ENCODE data around the gene MGAT4C. TPM values are rescaled to one million over a fixed set of nuclear protein-coding genes. Genes with fewer than 3 reads are reported as not detected.

Gene MGAT4C
- total RNA-seq, 2 donors from 2014 or later: not detected

DNA sequence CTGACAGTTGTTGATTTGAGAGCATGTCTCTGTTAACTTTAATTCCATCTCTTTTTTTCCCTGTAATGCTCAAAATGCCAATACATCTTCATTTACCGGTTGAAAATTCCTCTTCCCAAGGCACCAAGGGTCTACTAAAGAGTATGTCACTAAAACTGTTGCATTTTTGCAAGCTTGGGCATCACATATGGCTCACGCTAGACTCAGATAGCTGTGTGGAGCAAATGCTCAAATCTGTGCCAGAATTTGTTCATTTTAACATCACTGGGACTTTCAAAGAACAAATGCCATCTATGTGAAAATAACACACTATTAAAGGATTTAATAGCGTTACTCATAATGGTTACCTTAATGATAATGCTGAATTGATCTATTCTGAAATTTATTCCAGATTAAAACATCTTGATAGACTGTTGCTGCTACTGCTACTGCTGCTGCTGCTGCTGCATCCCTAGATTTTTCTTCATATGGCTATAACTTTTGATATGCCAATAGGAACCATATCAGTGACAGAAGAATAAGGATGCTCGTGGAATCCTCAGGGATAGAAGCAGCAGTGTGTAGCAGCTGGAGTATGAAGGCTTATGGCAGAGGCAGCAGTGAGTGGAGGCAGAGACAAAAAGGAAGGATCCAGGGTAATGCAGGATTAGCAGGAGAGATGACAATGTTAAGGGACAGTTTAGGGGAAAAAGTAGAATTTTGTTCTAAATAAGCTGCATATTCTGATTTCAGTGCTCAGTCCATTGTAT, 57.3 kb downstream of the MGAT4C start:
- H3K4me3 Mint-ChIP-seq: no peak overlapping the region
- H3K4me1 Mint-ChIP-seq: no peaks in the 10 kb centered on the region
- ATAC-seq (no peak), DNase-seq (no peak)
- H3K27ac Mint-ChIP-seq: no peak overlapping the region
- no peaks in the 10 kb centered on the region for H3K9me3 ChIP-seq (ENCODE audit: control insufficient read depth, low read length, poor library complexity, severe bottlenecking)
- no peaks in the 10 kb centered on the region for H3K36me3 Mint-ChIP-seq (ENCODE audit: low read depth)
- H3K27me3 Mint-ChIP-seq: no peaks in the 10 kb centered on the region

DNA sequence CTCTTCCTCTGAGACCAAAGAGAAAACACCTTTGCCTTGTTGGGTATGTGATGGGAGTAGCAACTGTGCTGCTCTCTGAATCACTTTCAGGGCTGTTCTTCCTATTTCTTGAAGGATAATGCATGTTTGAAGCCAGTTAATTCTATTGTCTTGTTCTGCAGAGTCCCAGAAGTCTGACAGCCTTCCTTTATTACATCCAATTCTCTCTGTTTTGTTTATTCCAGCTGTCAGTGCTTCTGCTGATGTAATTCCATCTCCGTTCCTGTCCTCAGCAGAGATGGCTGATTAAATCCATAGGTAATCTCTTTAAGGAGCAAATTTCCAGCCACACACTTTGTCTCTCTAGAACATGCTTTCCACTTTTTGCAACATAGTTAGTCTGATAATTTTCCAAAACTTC, 59.7 kb downstream of the MGAT4C start:
- Mint-ChIP-seq H3K27me3 (no peaks in the 10 kb centered on the region), H3K27ac (no peak overlapping the region), H3K4me1 (no peaks in the 10 kb centered on the region), H3K36me3 (ENCODE audit: low read depth) (no peaks in the 10 kb centered on the region), H3K4me3 (no peak overlapping the region)
- no peaks in the 10 kb centered on the region for H3K9me3 ChIP-seq (ENCODE audit: control insufficient read depth, low read length, poor library complexity, severe bottlenecking)
- DNase-seq: no peak
- ATAC-seq: no peak

DNA sequence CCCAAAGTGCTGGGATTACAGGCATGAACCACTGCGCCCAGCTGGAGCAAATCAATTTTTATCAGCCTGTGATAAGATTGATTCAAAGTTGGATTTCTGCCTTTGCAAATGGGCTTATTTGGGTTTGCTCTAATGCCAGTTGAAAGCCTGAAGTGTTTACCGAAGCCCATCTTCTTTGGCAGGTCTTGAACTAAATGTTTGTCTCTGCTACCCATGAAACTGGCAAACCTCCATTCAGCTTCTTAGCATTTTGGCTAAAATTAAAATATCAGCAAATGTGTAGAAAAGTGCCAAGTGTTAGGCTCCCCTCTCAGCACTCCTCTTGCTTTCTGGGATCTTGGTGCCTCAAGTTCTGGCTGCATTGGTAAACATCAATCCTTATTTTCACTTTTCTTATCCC, 61.5 kb downstream of the MGAT4C start:
- DNase-seq (no peak), ATAC-seq (no peak)
- H3K27me3 Mint-ChIP-seq: no peaks in the 10 kb centered on the region
- H3K9me3 ChIP-seq (ENCODE audit: control insufficient read depth, low read length, poor library complexity, severe bottlenecking): no peaks in the 10 kb centered on the region
- no peak overlapping the region for H3K4me3 Mint-ChIP-seq
- no peaks in the 10 kb centered on the region for H3K36me3 Mint-ChIP-seq (ENCODE audit: low read depth)
- no peaks in the 10 kb centered on the region for H3K4me1 Mint-ChIP-seq
- no peak overlapping the region for H3K27ac Mint-ChIP-seq

DNA sequence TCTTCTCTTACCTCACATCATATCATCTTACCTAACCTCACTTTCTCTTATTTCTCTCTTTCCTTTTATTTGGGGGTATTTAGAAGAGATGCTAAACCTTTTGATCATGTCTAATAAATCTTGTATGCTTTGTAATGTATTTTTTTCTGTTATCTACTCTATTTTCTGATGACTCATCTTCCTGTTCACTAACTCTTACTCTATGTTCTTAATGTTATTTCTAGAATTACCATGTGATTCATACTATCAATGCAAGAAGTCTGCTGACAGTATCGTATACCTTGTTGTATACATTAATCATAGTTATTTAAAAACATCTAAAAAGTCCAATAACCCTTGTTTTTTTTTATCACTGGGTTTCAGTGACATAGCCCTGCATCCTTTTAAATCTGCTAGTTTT, 62.3 kb downstream of the MGAT4C start:
- Mint-ChIP-seq H3K4me1 (no peaks in the 10 kb centered on the region), H3K4me3 (no peak overlapping the region), H3K36me3 (ENCODE audit: low read depth) (no peaks in the 10 kb centered on the region), H3K27ac (no peak overlapping the region), H3K27me3 (no peaks in the 10 kb centered on the region)
- ATAC-seq: no peak
- DNase-seq: no peak
- H3K9me3 ChIP-seq (ENCODE audit: control insufficient read depth, low read length, poor library complexity, severe bottlenecking): no peaks in the 10 kb centered on the region

DNA sequence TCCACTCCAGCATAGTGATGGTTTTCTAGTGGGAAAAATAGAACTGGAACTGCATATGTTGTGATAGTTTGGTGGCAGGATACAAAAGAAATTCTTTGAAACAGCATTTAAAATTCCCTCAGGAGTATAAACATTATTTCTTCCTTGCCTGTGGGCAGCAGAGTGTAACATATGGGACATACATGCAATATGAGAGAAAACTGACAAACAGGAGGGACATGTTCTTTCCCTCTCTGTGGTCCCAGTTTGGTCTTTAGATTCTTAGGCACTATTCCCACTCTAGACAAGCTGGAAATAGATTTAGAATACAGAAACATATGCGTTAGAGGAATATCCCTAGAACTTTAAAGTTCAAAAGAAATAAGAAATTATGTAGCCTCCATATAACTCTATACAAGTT, 68.0 kb downstream of the MGAT4C start:
- no peak overlapping the region for H3K4me3 Mint-ChIP-seq
- H3K27me3 Mint-ChIP-seq: no peaks in the 10 kb centered on the region
- no peaks in the 10 kb centered on the region for H3K4me1 Mint-ChIP-seq
- DNase-seq (no peak), ATAC-seq (no peak)
- no peaks in the 10 kb centered on the region for H3K9me3 ChIP-seq (ENCODE audit: control insufficient read depth, low read length, poor library complexity, severe bottlenecking)
- H3K27ac Mint-ChIP-seq: no peak overlapping the region
- no peaks in the 10 kb centered on the region for H3K36me3 Mint-ChIP-seq (ENCODE audit: low read depth)

DNA sequence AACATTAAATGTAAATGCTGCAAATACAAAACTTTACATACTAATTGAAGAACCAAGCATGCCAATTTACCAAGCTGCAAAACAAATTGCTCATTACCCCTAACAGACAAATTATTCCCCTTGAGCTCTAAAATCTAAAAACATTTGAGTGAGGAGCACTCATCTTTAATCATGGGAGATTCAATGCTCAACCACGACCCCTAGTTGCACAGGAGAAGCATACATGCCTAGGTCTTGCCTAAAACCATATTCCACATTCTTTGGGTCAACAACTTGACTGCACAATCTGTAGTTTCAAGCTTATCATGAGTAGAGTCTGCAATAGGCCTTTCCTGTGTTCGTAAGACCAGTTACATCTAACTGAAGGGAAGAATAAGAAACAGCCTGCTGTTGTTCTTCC, 69.7 kb downstream of the MGAT4C start:
- ATAC-seq (no peak), DNase-seq (no peak)
- H3K4me1 Mint-ChIP-seq: no peaks in the 10 kb centered on the region
- no peaks in the 10 kb centered on the region for H3K27me3 Mint-ChIP-seq
- no peaks in the 10 kb centered on the region for H3K9me3 ChIP-seq (ENCODE audit: control insufficient read depth, low read length, poor library complexity, severe bottlenecking)
- no peaks in the 10 kb centered on the region for H3K36me3 Mint-ChIP-seq (ENCODE audit: low read depth)
- no peak overlapping the region for H3K27ac Mint-ChIP-seq
- no peak overlapping the region for H3K4me3 Mint-ChIP-seq

DNA sequence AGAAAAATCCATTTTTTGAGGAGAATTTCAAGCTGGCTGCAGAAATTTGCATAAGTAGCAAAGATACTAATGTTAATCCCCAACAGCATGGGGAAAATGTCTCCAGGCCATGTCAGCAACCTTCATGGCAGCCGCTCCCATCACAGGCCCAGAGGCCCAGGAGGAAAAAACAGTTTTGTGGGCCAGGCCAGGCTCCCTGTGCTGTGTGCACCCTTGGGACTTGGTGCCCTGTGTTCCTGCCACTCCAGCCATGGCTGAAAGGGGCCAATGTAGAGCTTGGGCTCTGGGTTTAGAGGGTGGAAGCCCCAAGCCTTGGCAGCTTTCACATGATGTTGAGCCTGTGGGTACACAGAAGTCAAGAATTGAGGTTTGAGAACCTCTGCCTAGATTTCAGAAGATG, 76.3 kb downstream of the MGAT4C start:
- ATAC-seq: no peak
- DNase-seq: no peak
- Mint-ChIP-seq H3K4me1 (no peaks in the 10 kb centered on the region), H3K4me3 (no peak overlapping the region), H3K36me3 (ENCODE audit: low read depth) (no peaks in the 10 kb centered on the region), H3K27me3 (no peaks in the 10 kb centered on the region), H3K27ac (no peak overlapping the region)
- H3K9me3 ChIP-seq (ENCODE audit: control insufficient read depth, low read length, poor library complexity, severe bottlenecking): peaks cover 3% of the 10 kb centered on the region

DNA sequence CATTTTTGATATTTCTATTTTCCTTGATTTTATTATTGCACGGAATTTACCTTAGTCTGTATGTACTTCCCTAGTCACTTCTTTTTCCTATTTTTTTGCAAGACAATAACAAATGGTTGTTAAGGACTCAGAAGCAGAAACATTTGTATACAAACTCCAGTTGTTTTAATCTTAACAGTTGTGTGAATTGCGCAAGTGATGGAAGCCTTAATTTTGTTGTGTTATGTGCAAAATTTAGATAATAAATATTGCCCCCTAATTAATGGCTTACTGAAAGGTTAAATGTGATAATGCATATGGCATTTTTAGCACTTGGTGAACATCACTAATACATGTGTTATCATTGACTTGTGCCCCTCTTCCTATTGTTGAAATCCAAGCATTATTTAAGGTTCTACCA, 82.0 kb downstream of the MGAT4C start:
- ATAC-seq (no peak), DNase-seq (no peak)
- no peaks in the 10 kb centered on the region for H3K27me3 Mint-ChIP-seq
- H3K36me3 Mint-ChIP-seq (ENCODE audit: low read depth): no peaks in the 10 kb centered on the region
- H3K9me3 ChIP-seq (ENCODE audit: control insufficient read depth, low read length, poor library complexity, severe bottlenecking): peaks cover 3% of the 10 kb centered on the region
- no peak overlapping the region for H3K27ac Mint-ChIP-seq
- no peaks in the 10 kb centered on the region for H3K4me1 Mint-ChIP-seq
- no peak overlapping the region for H3K4me3 Mint-ChIP-seq

DNA sequence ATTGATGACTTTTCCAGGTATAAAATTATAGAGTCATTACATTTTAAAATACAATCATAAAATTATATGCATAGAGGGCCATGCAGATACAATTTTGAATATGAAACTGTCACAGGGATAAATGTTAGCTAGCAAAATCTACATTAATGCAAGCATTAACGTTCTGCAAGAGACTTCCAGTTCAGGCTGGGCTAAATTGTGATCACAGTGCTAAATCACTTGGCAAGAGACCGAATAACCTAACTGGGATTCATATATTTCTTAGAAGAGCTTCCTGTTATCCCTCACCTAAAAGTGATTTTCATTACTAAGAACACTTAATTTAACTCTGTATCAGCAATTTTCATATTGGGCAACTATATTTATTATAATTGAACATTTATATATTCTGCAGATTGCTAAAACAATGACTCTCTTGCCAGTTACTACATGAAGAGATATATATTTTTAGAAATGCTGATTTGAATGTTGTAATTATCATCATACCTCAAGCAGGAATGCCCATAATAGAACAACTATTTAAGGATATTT, 83.2 kb downstream of the MGAT4C start:
- DNase-seq: no peak
- H3K9me3 ChIP-seq (ENCODE audit: control insufficient read depth, low read length, poor library complexity, severe bottlenecking): peaks cover 3% of the 10 kb centered on the region
- Mint-ChIP-seq H3K27ac (no peak overlapping the region), H3K4me3 (no peak overlapping the region), H3K27me3 (no peaks in the 10 kb centered on the region), H3K4me1 (no peaks in the 10 kb centered on the region), H3K36me3 (ENCODE audit: low read depth) (no peaks in the 10 kb centered on the region)
- ATAC-seq: no peak

DNA sequence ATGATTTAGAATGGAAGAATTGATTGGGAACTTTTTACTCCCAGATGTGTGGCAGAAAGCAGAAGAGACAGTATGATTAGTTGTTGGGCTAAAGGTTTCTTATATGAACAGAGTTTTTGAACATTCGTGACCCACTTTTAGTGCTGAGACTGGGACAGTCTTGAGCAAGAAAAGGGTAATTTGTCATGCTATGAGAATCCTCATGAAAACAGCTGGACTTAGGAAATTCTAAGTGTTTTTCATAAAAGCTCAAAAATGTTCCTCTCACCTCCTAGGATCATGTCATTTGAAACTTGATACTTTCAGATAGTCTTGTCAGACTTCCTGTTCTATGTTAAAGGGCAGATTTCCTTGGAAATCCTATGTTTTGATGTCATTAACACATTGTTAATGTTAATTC, 86.1 kb downstream of the MGAT4C start:
- no peak overlapping the region for H3K27ac Mint-ChIP-seq
- ATAC-seq (no peak), DNase-seq (no peak)
- no peaks in the 10 kb centered on the region for H3K27me3 Mint-ChIP-seq
- no peaks in the 10 kb centered on the region for H3K36me3 Mint-ChIP-seq (ENCODE audit: low read depth)
- H3K4me1 Mint-ChIP-seq: no peaks in the 10 kb centered on the region
- no peak overlapping the region for H3K4me3 Mint-ChIP-seq
- H3K9me3 ChIP-seq (ENCODE audit: control insufficient read depth, low read length, poor library complexity, severe bottlenecking): no peaks in the 10 kb centered on the region

DNA sequence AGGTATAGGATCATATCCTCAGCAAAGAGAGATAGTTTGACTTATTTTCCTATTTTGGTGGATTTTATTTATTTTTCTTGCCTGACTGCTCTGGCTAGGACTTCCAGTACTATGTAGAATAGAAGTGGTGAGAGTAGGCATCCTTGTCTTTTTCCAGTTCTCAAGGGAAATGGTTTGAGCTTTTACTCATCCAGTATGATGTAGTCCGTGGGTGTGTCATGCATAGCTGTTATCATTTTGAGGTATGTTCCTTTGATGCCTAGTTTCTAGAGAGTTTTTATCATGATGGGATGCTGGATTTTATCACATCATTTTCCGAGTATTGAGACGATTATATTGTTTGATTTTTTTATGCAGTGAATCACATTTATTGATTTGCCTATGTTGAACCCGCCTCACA, 97.2 kb downstream of the MGAT4C start:
- Mint-ChIP-seq H3K27me3 (no peaks in the 10 kb centered on the region), H3K4me1 (no peaks in the 10 kb centered on the region), H3K36me3 (ENCODE audit: low read depth) (no peaks in the 10 kb centered on the region), H3K4me3 (no peak overlapping the region), H3K27ac (no peak overlapping the region)
- H3K9me3 ChIP-seq (ENCODE audit: control insufficient read depth, low read length, poor library complexity, severe bottlenecking): no peaks in the 10 kb centered on the region
- ATAC-seq (no peak), DNase-seq (no peak)

DNA sequence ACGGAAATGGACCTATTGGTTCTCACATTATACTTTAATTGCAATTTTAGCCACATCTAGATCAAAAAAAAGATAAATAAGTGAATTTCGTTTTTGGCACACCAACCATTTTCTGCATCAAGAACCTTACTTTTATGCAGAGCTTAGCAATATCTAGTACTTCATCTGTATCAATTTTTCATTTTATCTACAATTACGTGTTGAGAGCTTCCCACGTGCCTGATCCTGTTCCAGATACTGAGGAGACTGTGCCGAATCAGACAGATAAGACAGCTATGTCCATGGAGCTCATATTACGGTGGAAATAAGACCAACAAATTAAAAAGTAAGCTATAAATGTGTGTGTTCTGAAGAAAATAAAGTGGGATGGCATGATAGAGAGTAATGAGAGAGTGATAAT, 101.6 kb downstream of the MGAT4C start:
- H3K27ac Mint-ChIP-seq: no peak overlapping the region

DNA sequence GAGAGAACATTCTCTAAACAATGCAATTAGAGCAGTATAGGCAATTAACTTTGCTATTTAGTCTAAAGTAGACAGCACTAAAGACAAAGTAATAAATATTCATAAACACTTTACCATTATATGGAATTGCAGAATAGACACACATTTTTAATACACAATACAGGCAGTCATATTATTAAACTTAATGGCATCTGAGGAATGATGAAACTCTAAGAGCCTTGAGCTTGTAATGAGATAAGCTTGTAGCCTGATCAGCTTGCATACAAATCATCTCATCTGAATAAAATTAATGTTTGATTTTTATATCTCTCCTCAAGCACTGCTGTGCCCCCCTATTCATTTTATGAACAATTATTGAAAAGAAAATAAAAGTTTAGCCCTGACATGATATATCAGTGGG, 107.6 kb downstream of the MGAT4C start:
- H3K27ac Mint-ChIP-seq: no peak overlapping the region
- no peaks in the 10 kb centered on the region for H3K4me1 Mint-ChIP-seq
- no peaks in the 10 kb centered on the region for H3K27me3 Mint-ChIP-seq
- DNase-seq: no peak
- ATAC-seq: no peak
- H3K4me3 Mint-ChIP-seq: no peak overlapping the region
- no peaks in the 10 kb centered on the region for H3K9me3 ChIP-seq (ENCODE audit: control insufficient read depth, low read length, poor library complexity, severe bottlenecking)
- no peaks in the 10 kb centered on the region for H3K36me3 Mint-ChIP-seq (ENCODE audit: low read depth)

More for the DNA sequence above, 101.6 kb downstream of the MGAT4C start:
- ATAC-seq: no peak
- H3K27me3 Mint-ChIP-seq: no peaks in the 10 kb centered on the region
- no peaks in the 10 kb centered on the region for H3K36me3 Mint-ChIP-seq (ENCODE audit: low read depth)
- no peaks in the 10 kb centered on the region for H3K9me3 ChIP-seq (ENCODE audit: control insufficient read depth, low read length, poor library complexity, severe bottlenecking)
- no peaks in the 10 kb centered on the region for H3K4me1 Mint-ChIP-seq
- no peak overlapping the region for H3K4me3 Mint-ChIP-seq
- DNase-seq: no peak

DNA sequence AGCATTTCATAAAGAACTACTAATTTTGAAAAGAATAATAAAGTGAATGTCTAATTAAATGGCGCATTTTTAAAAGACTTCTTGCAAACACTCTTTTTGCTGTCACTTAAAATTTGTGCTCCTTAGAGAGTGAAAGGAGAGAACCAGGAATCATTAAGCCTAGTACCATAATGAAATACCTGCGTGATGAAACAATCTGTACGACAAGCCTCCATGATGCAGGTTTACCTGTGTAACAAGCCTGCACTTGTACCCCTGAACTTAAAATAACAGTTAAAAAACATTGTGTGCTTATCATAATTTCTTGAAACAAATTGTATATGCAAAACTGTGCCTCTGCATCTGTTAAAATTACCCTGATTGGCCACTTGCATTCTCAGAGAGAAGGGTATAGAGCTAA, 108.1 kb downstream of the MGAT4C start:
- ATAC-seq: no peak
- no peak overlapping the region for H3K27ac Mint-ChIP-seq

More for the DNA sequence above, 108.1 kb downstream of the MGAT4C start:
- H3K27me3 Mint-ChIP-seq: no peaks in the 10 kb centered on the region
- no peak for DNase-seq
- H3K4me1 Mint-ChIP-seq: no peaks in the 10 kb centered on the region
- no peak overlapping the region for H3K4me3 Mint-ChIP-seq
- no peaks in the 10 kb centered on the region for H3K36me3 Mint-ChIP-seq (ENCODE audit: low read depth)
- H3K9me3 ChIP-seq (ENCODE audit: control insufficient read depth, low read length, poor library complexity, severe bottlenecking): no peaks in the 10 kb centered on the region
